Measurements from ENCODE around the gene OGFOD2.
"Not testable (repeated sequence)": the region's sequence is repeated elsewhere in the genome, so short reads cannot be mapped to it uniquely, and the experiment has no call there.

Gene OGFOD2

DNA sequence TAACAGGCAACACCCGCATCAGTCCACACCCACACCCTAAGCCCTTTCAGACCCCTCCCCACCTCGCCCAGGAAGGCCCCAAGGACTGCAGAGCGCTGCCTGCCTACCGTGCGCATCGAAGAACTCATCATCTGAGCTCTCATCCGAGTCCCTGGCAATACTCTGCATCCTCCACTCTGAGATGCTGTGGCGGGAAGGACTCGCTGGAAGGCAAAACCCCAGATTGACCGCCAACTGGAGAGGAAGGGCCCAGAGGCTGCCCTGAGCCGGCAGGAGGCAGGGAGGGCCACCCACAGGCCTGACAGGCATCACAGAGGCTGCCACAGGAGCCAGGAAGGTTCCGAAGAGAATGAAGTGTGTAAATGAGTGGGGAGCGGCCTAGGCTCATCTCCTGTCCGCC, 29.2 kb downstream of the OGFOD2 start:
- no peak for DNase-seq (ENCODE audit: low read depth in 2 of 2)

DNA sequence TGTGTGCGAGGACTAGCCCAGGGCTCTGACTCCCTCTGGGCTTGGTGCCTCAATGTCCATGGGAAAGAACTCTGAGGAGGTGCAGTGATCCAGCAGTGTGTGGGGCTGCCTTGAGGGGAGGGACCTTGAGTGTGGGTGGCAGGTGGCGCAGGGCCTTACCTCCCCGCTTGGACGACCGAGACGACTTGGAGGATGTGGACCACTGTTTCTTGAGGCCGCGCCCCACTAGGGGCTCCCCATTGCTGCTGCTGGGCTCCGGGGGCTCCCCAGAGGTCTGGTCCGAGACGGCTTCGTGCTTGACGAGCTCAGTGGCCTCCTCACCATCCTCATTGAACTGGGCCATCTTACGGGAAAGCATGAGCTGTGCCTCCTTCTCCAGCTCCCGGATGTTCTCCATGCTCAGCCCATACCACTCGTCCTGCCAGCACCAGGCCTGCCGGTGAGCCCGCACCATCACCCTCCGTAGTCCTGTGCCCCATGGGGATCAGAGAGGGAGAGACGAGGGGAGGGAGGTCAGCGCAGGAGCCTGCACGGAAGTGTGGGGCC, 30.1 kb downstream of the OGFOD2 start:
- no peak for DNase-seq (ENCODE audit: low read depth in 2 of 2)

DNA sequence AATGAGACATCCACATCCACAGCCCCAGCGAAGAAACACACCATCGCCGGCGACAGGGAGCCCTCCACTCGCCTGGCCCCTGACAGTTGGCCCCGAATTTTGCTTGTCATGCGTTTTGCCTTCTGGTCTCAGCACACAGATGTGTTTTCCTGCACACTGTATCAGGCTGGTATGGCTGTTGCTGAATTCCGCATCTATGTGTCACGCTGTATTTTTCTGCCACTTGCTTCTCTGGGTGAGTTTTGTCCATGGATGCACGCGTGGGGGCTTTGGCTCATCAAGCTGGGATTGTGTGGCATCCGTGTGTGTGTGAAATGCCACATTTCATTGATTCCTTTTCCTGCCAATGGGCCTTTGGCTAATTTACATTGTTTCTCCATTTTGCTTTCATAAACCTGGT, 31.9 kb downstream of the OGFOD2 start:
- no peak for DNase-seq (ENCODE audit: low read depth in 2 of 2)

DNA sequence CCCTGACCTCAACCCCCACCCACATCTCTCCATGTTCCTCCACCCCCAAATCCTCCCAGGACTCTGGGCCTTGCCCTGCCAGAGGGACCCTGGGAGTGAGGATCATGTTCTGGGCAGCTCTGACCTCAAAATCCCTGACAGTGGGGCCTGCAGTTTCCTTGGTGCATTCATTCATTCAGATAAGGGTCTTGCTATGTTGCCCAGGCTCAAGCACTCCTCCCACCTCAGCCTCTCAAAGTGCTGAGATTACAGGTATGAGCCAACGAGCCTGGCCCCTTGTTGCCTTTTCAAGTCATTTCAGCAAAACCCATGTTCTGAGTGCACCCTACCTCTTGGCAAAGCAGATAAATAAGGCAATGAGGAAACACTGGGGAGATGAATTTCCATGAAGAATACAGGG, 35.1 kb downstream of the OGFOD2 start:
- no peak for DNase-seq (ENCODE audit: low read depth in 2 of 2)

DNA sequence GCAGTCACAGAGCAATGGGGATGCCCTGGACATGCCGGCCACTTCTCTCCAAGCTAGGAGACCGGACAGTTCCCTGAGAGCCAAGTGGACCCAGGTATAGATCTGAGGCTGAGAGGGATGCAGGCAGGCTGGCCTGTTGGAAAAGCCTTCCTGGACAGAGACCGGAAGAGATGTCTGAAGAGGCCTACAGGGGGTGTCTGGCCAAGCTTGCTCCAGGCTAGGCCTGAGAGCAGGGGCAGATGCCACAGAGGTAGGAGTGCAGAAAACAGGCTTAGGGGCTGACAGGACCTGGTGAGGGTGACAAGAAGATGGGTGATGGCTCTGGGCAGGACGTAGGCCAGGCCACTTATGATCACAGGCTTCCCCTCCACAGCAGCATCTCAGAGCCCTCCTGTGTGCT, 35.6 kb downstream of the OGFOD2 start:
- no peak for DNase-seq (ENCODE audit: low read depth in 2 of 2)

DNA sequence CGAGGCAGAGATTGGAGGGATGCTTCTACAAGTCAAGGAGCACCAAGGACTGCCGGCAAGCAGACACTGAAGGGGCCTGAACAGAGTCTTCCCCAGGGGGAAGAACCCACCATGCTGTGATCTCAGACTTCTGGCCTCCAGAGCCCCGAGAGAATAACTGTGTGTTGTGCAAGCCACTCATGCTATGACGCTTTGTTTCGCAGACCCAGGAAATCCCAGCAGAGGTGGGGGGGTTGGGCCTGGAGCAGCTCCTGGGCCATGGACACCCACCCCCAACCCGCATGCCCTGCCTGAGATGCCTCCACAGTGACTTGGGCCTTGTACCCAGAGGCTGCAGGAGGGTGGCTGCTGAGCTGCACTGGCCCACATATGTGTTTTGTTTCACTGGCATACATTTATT, 36.7 kb downstream of the OGFOD2 start:
- DNase-seq (ENCODE audit: low read depth in 2 of 2) = no peak

DNA sequence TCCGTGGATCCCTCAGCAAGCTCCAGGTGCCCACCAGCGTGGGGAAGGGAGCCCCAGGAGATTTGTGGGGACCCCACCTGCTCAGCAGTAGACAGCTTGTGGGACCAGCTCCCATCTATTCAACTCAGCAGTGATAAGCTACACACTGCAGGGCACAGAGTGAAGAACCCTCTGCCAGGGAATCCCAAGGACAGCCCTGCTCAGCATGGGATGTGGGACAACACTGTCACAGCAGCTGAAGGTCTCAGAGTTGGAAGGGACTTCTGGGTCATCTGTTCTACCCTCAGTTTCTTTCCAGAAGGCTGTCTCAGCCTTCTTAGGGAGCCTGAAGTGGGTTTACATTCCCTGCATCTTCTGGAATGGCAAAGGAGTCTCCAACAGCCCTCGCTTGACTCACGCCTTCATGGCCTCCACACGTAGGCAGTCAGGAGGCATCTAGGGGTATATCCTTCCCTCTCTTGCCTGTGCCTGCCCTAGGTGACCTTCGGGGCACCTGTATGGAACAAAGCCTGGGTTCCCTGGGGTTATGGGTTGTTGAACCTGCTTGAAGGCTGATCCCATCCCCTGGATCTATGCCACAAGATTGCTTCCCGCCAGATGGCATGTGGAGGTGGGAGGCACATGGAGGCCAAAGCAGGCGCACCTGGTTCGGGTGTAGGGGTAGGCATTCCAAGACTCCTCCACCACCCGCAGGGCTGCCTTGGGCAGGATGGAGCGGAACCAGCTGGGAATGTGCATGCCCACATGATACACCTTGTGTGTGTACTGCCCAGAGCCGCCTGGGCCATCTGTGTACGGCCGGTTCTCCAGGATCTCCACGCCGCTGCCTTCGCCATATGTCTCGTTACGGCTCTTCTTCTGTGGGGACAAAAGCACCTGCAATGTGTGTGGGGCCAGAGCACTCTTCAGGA, 38.4 kb downstream of the OGFOD2 start:
- no peak for DNase-seq (ENCODE audit: low read depth in 2 of 2)

DNA sequence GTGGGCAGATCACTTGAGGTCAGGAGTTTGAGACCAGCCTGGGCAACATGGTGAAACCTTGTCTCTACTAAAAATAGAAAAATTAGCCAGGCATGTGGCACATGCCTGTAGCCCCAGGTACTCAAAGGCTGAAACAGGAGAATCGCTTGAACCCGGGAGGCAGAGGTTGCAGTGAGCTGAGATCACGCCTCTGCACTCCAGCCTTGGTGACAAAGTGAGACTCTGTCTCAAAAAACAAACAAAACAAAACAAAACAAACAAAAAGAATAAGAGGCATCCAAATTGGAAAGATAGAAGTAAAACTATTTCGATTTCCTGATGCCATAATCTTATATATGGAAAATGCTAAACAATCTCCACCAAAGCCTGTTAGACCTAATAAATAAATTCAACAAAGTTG, 39.4 kb downstream of the OGFOD2 start:
- DNase-seq (ENCODE audit: low read depth in 2 of 2) = not testable (repeated sequence)

DNA sequence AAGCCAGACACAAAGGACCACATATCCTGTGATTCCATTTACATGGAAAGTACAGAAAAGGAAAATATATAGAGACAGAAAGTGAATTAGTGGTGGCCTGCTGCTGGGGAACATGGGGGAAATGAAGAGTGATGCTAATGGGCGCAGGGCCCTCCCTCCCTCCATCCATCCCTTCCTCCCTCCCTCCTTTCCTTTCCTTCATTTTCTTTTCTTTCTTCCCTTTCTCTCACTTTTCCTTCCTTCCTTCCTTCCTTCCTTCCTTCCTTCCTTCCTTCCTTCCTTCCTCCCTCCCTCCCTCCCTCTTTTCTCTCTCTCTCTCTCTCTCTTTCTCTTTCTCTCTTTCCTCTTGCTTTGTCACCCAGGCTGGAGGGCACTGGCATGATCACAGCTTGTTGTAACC, 42.7 kb downstream of the OGFOD2 start:
- no peak for DNase-seq (ENCODE audit: low read depth in 2 of 2)

DNA sequence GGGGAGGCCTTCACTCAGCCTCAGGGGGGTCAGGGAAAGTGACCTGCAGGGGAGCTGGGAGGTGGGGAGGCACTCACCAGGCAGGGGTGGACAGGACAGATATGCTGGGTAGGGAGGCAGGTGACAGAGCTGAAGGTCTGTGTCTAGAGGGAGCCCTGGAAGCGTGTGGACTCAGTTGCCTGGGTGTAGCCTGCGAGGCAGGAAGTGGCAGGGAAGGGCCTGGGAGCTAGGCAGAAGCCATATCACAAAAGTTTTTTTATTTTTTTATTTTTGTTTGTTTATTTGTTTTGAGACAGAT, 44.7 kb downstream of the OGFOD2 start:
- no peak for DNase-seq (ENCODE audit: low read depth in 2 of 2)

DNA sequence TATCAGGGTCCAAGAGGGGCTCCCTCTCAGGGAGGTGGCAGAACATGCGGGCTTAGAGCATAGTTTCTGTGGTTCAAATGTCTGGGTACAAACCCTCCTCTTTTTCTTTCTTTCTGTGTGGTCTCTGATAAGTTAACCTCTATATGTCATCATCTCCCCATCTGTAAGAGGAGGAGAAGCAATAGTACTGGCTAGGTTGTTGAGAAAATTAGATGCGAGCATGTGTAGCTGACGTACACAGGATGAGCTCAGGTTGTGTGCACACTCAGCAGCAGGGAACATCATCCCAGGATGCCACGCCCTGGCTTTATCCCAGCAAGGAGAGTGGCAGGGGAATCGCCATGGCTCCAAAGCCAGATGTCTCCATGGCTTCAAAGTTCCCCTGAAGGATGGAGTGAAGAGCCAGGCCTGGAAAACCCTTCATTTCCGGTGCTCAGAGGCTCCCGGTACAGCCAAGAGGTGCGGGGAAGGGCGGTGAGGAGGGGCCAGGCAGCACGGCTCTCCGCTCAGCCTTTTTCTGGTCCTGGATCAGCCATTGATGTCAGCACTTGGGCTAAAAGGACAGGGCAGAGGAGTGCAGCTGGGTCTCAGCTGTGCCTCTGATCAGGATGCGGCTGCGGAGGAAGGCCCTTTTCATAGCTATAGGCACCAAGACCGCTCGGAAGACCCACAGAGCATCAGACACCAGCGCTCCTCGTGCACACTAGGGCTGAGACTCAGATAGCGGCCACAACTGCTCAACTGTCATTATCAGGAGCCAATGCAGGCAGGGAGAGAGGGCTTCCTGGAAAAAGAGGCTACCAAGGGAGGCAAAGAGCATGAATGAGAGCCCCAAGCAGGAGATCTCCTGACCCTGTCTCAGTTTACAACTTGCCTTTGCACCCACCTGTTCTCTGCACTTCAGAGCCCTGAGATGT, 46.9 kb downstream of the OGFOD2 start:
- no peak for DNase-seq (ENCODE audit: low read depth in 2 of 2)

DNA sequence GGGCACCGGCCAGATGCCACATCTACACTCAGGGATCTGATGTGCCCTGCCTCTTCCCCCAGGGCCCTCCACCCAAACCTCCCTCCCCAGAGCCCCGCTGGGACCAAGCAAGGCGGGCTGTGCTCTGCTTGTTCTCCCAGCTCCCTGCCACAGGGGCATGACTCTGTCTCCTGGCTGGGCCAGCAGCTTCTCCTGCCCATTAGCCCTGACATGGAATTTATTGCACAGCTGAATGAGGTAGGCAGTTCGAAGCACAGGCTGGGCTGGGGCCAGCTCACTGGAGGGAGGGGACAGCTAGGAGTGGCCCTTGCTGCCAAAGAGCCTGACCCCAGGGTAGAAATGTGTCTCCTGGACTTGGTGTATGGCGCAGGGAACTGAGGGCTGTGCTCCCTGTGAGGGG, 47.8 kb downstream of the OGFOD2 start:
- no peak for DNase-seq (ENCODE audit: low read depth in 2 of 2)

DNA sequence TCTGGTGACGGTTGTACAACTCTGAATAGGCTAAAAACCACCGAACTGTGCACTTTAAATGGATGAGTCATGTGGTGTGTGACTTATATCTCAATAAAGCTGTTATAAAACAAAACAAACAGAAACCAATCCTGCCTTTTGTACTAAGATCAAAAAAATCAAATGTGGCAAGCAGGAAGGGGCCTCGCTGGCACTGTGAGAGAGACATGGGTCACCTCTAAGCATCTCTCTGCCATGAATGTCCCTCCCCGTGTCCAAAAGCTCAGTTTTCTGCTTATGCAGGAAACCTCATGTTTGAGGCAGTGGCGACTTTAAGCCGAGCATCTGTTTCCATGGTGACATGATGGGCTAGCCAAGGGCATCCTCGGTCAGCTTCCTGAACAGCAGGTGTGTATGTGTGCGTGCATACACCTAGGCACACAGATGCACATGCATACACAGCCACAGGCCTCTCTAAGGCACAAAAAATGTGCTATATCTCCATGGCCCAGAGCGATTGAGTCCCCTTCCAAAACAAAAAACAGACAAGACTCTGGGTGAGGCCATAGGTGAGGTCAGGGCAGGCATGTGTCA, 49.9 kb downstream of the OGFOD2 start:
- DNase-seq (ENCODE audit: low read depth in 2 of 2) = no peak

DNA sequence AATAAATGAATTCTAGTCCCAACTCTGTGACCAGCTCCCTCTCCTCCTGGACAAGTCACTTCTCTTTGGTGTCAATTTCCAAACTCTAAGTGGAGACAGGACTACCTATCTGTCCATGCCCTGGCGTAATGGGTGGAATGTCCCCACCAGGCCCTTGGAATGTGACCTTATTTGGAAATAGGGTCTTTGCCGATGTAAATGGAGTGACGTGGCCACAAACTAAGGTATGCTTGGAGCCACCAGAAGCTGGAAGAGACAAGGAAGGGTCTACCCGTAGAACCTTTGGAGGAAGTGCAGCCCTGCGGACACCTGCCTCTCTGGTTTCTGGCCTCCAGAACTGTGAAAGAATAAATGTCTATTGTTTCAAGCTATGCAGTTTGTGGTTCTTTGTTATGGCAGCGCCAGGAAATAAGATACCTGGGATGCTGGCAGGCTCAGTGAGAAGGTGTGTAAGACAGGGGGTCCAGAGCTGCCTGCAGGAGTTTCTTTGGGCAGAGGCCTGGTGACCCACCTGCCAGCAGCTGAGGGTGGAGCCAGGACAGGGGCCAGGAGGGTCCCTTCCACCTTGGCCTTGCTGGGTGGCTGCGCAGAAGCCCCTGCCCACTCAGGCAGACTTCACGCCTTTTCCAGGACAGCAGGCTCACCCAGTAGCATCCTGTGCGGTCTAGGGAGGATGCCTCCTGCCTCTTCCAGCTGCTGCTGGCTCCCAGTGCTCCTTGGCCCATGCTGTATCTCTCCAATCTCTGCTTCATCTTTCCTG, 51.2 kb downstream of the OGFOD2 start:
- no peak for DNase-seq (ENCODE audit: low read depth in 2 of 2)

DNA sequence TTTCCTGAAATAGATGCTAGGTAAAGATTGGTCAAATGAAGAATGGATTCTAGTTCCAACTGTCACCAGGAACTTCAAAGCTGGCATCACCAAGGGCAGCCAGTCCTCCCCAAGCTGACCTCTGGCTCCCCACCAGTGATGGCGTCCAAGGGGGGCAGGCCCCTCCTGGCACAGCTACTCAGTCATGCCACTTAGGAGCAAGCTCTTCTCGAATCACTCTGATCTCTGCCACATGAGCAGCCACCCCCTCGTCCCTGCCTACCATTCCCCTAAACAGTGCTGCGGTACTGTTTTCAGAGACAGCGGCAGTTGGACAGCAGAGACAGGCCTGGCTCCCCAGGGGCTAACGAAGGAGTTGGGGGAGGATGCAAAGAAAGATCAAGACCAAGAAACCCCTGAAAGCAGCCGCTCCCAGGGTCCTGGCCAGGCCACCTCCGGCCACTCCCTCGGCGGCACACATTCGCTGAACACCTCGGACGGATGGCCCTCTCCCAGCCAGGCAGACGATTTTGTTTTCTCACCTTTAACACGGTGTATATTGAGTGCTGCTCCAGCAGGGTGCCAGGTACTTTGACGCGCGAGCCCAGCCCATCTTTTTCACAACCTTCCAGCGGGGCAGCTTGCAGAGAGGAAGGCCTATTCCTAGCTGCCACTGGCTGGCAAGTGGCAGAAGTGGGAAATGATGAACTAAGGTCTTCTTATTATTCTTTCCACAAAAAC, 52.8 kb downstream of the OGFOD2 start:
- DNase-seq (ENCODE audit: low read depth in 2 of 2) = no peak

DNA sequence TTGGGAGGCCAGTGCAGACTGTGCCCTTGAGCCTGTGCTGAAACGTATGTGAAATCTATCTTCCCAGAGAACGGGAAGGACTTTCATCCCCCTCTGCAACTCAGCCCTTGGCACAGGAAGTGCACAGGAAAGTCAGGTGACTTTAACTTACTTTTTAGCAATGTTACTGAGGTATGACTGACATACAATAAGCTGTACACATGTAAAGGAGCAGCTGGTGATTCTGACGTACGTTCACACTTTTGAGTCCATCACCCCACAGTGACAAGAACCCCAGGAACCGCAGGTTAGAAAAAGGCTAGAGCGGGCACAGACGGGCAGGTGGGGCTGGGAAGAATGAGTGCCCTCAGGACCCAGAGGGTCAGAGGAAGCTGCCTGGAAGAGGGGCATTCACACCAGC, 53.4 kb downstream of the OGFOD2 start:
- DNase-seq (ENCODE audit: low read depth in 2 of 2) = no peak

DNA sequence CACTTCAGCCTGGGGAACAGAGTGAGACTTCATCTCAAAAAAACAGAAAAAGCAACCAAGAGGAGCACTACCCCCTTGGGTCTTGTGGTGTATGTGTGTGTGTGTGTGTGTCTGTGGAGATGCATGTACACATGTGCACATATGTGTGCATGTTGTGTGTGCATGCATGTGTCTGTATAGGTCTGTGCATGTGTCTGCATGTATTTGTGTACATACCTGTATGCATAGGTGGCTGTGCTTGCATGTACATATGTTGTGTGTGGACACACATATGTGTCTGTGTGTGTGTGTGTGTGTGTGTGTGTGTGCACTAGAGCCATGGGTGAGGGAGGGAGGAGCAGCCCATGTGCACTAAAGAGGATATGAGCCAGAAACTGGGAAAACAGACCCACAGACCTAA, 54.5 kb downstream of the OGFOD2 start:
- no peak for DNase-seq (ENCODE audit: low read depth in 2 of 2)

Measured in fibroblast of skin of left biceps (primary cell).